Trophoblast cell (in vitro differentiated cells and primary cell): ENCODE data around the gene ULK4.

Experiments used
- DNase-seq, 2 donors: peaks; one replicate each; pipeline ENCODE4 v3.0.0-alpha.2; 2016
- H2AFZ ChIP-seq: 2 replicates; pipeline ENCODE4 v1.6.1; 2013; ENCODE audit warnings: low read length, moderate library complexity, mild to moderate bottlenecking; ENCODE audit not compliant: insufficient read depth, poor library complexity
- H2AK5ac ChIP-seq: 2 replicates; pipeline ENCODE4 v1.6.1; 2013; ENCODE audit warnings: mild to moderate bottlenecking, low read length
- H2BK120ac ChIP-seq: 2 replicates; pipeline ENCODE4 v1.6.1; 2013; ENCODE audit warnings: low read length, mild to moderate bottlenecking, moderate library complexity; ENCODE audit not compliant: insufficient read depth, poor library complexity
- H2BK12ac ChIP-seq: 2 replicates; pipeline ENCODE4 v1.6.1; 2013; ENCODE audit warnings: mild to moderate bottlenecking, low read length, moderate library complexity
- H2BK5ac ChIP-seq: 2 replicates; pipeline ENCODE4 v1.6.1; 2013; ENCODE audit warnings: low read length, low read depth, moderate library complexity, mild to moderate bottlenecking; ENCODE audit not compliant: poor library complexity
- H3K14ac ChIP-seq: 2 replicates; pipeline ENCODE4 v1.6.1; 2013; ENCODE audit warnings: mild to moderate bottlenecking, low read length
- H3K18ac ChIP-seq: 2 replicates; pipeline ENCODE4 v1.6.1; 2013; ENCODE audit warnings: mild to moderate bottlenecking, low read length
- H3K23ac ChIP-seq: 2 replicates; pipeline ENCODE4 v1.6.1; 2013; ENCODE audit warnings: low read length
- H3K27ac ChIP-seq: 2 replicates; pipeline ENCODE4 v1.5.1; 2013; ENCODE audit warnings: low read depth, mild to moderate bottlenecking, inconsistent platforms, low read length, moderate library complexity
- H3K27me3 ChIP-seq: 2 replicates; pipeline ENCODE4 v1.6.1; 2013; ENCODE audit warnings: inconsistent platforms, mild to moderate bottlenecking, low read length, moderate library complexity; ENCODE audit not compliant: insufficient read depth
- H3K36me3 ChIP-seq, 2 experiments: 1 replicate in 1 of 2; 2 replicates in 1 of 2; pipeline ENCODE4 v1.6.1; 2013; ENCODE audit warnings: low read length in 2 of 2, mild to moderate bottlenecking in 2 of 2, moderate library complexity in 1 of 2; ENCODE audit not compliant: insufficient read depth in 2 of 2, control insufficient read depth in 1 of 2
- H3K4ac ChIP-seq: 2 replicates; pipeline ENCODE4 v1.6.1; 2013; ENCODE audit warnings: low read depth, mild to moderate bottlenecking, low read length, moderate library complexity
- H3K4me1 ChIP-seq, 2 experiments: 1 replicate in 1 of 2; 2 replicates in 1 of 2; pipeline ENCODE4 v1.6.1; 2013; ENCODE audit warnings: low read length in 2 of 2, mild to moderate bottlenecking in 2 of 2, moderate library complexity in 1 of 2; ENCODE audit not compliant: insufficient read depth in 2 of 2, control insufficient read depth in 1 of 2
- H3K4me2 ChIP-seq: 2 replicates; pipeline ENCODE4 v1.6.1; 2013; ENCODE audit warnings: inconsistent platforms, mild to moderate bottlenecking, low read length, moderate library complexity
- H3K4me3 ChIP-seq: 2 replicates; pipeline ENCODE4 v1.5.1; 2013; ENCODE audit warnings: mild to moderate bottlenecking, low read depth, low read length, inconsistent platforms
- H3K79me1 ChIP-seq: one replicate; pipeline ENCODE4 v1.6.1; 2013; ENCODE audit warnings: low read length
- H3K79me2 ChIP-seq: 2 replicates; pipeline ENCODE4 v1.6.1; 2013; ENCODE audit warnings: low read length, mild to moderate bottlenecking; ENCODE audit not compliant: control insufficient read depth, insufficient read depth, poor library complexity
- H3K9ac ChIP-seq: 2 replicates; pipeline ENCODE4 v1.6.1; 2013; ENCODE audit warnings: mild to moderate bottlenecking, low read length
- H3K9me3 ChIP-seq: 2 replicates; pipeline ENCODE4 v1.6.1; 2013; ENCODE audit warnings: low read depth, mild to moderate bottlenecking, control low read depth, inconsistent platforms, low read length; ENCODE audit not compliant: insufficient read depth
- H4K12ac ChIP-seq: 2 replicates; pipeline ENCODE4 v1.6.1; 2013; ENCODE audit warnings: low read depth, mild to moderate bottlenecking, low read length, moderate library complexity
- H4K8ac ChIP-seq: 2 replicates; pipeline ENCODE4 v1.6.1; 2013; ENCODE audit warnings: low read depth, mild to moderate bottlenecking, low read length, moderate library complexity
- H4K91ac ChIP-seq: one replicate; pipeline ENCODE4 v1.6.1; 2013; ENCODE audit warnings: low read depth, mild to moderate bottlenecking, low read length, moderate library complexity
- WGBS: extraction: QIAGEN DNeasy Blood & Tissue Kit; methylation state at CpG from one replicate; pipeline ENCODE4 v1.1.7; 2013; ENCODE audit warnings: missing lambda C conversion rate; ENCODE audit not compliant: insufficient read length, insufficient coverage; ENCODE audit errors: extremely low coverage; 5-methylcytosine and 5-hydroxymethylcytosine counted together

The ULK4 gene

DNA sequence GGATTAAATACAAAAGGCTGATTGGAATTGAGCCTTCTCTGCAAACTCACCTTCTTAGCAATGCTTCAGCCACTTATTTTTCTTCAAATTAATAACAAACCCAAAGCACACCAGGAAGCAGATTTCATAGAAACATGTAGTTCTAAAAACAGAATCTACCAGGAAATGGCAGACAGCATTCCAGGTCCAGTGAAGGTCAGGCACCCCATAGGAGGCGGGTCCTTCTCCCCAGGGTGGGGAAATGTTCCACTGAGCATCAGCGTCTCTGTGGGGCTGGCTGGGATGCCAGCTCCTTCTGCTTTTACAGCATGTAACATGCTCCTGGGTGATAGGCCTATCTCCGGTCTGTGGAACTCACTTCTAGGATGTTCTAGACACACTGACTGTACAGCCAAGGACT lies 713.4 kb downstream of the ULK4 start:
- Histone ChIP-seq H2AK5ac (no peak overlapping the region), H3K4me1 (peaks cover 0 to 5% of the 10 kb centered on the region in 2 experiments), H4K91ac (no peak overlapping the region), H3K23ac (no peak overlapping the region), H3K4ac (no peak overlapping the region), H2BK12ac (no peak overlapping the region), H3K79me2 (no peaks in the 10 kb centered on the region), H3K27me3 (no peaks in the 10 kb centered on the region), H3K9me3 (no peaks in the 10 kb centered on the region), H2BK5ac (no peak overlapping the region), H3K27ac (no peak overlapping the region), H2BK120ac (no peak overlapping the region), H3K14ac (no peak overlapping the region), H3K4me3 (no peak overlapping the region), H2AFZ (no peak overlapping the region), H3K18ac (no peak overlapping the region), H3K4me2 (no peak overlapping the region), H3K36me3 (peaks cover 1 to 16% of the 10 kb centered on the region in 2 experiments), H4K8ac (no peak overlapping the region), H4K12ac (no peak overlapping the region), H3K79me1 (peaks cover 2% of the 10 kb centered on the region), H3K9ac (no peak overlapping the region)
- WGBS, result no CpG with 5 or more reads among the region's 3 CpGs
- DNase-seq, result no peak

DNA sequence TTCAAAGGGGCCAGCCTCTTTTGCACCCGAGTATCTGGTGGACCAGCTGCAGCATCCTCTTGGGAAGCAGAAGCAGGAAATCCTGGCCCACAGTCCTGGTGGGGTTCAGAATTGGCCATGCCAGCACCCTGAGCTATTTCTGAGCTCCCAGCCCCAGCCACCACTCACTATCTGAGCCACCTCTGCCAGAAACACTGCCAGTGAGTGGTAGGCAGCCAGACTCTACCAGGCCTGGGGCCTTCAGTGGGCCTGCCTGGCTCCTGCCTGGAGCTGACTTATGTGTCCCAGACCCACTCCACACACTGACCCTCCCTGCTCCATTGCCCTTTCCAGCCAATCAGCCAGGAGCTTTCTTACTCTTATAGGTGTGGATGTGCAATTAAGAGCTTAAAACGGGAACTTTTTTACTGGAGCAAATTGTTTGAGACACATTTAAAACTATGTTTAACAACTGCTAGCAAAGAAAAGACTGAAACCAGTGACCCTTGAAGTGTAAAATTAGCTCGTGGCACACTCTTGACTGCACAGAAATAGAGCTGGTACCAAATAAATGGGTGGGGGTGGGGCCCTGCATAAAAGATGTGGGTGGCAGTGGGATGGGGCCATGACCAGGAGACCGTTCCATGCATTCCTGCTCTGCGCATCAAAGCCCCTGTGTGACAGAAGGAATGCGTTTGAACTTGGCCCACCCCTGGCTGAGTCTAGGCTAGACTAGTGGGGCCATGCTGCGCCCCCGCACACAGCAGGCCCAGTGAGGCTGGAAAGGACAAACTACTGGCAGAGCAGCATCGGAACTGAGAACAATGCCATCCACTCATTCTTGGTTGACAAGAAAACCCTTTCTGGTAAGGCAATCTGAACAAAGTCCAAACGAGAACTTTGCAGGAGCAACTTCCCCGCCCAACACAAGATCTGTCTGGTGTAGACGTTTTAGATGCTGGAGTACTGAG lies 714.6 kb downstream of the ULK4 start:
- Histone ChIP-seq H3K23ac (no peak overlapping the region), H2BK12ac (no peak overlapping the region), H3K79me2 (no peaks in the 10 kb centered on the region), H3K27ac (no peak overlapping the region), H2BK5ac (no peak overlapping the region), H3K36me3 (peaks cover 2 to 21% of the 10 kb centered on the region in 2 experiments), H3K4me2 (no peak overlapping the region), H4K91ac (no peak overlapping the region), H3K18ac (no peak overlapping the region), H3K79me1 (peaks cover 2% of the 10 kb centered on the region), H3K27me3 (no peaks in the 10 kb centered on the region), H3K4me3 (no peak overlapping the region), H4K12ac (peak overlapping the region; percentile 7), H3K14ac (no peak overlapping the region), H2BK120ac (no peak overlapping the region), H4K8ac (no peak overlapping the region), H3K4ac (no peak overlapping the region), H3K4me1 (peaks cover 0 to 5% of the 10 kb centered on the region in 2 experiments), H2AFZ (no peak overlapping the region), H2AK5ac (no peak overlapping the region), H3K9ac (no peak overlapping the region), H3K9me3 (no peaks in the 10 kb centered on the region)
- no peak for DNase-seq
- no CpG with 5 or more reads among the region's 12 CpGs for WGBS

- Histone ChIP-seq H3K4me1 (peaks cover 0 to 5% of the 10 kb centered on the region in 2 experiments), H3K23ac (no peak overlapping the region), H3K27ac (no peak overlapping the region), H2AFZ (no peak overlapping the region), H3K18ac (no peak overlapping the region), H3K9ac (no peak overlapping the region), H3K4ac (no peak overlapping the region), H3K9me3 (no peaks in the 10 kb centered on the region), H4K91ac (no peak overlapping the region), H3K4me2 (no peak overlapping the region), H4K12ac (peak overlapping the region; percentile 35), H2BK120ac (no peak overlapping the region), H3K14ac (no peak overlapping the region), H2AK5ac (no peak overlapping the region), H3K79me2 (no peaks in the 10 kb centered on the region), H3K27me3 (no peaks in the 10 kb centered on the region), H3K4me3 (no peak overlapping the region), H3K36me3 (peaks cover 4 to 26% of the 10 kb centered on the region in 2 experiments), H3K79me1 (peaks cover 2% of the 10 kb centered on the region), H4K8ac (no peak overlapping the region), H2BK12ac (no peak overlapping the region), H2BK5ac (peak overlapping the region; percentile 19)
- DNase-seq, result no peak
- WGBS, result no CpG with 5 or more reads among the region's 6 CpGs
These were observed 717.1 kb downstream of the ULK4 start for GRCh38 chr3:41244620-41245336.

DNA sequence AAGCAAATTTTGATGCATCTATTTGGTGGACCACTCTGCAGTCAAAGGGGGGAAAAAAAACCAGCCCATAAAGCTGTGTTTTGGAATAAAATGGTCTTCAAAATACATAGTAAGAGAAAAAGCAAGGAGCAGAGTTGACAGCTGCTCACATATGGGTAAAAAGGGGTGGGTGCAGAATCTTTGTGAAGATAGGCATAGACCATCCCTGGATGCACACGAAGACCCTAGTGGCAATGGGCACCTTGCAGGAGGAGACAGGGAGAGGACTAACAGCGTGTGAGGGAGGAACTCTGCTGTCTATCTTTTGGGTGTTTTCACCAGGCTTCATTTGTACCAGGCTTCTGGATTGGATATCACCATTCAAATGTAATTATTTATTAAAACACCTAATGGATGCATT lies 718.7 kb downstream of the ULK4 start:
- peaks cover 2 to 11% of the 10 kb centered on the region in 2 experiments for H3K4me1 ChIP-seq
- no peak overlapping the region for H3K27ac ChIP-seq
- H3K4ac ChIP-seq, result no peak overlapping the region
- H4K8ac ChIP-seq, result no peak overlapping the region
- H2BK120ac ChIP-seq, result no peak overlapping the region
- no peaks in the 10 kb centered on the region for H3K27me3 ChIP-seq
- H3K4me2 ChIP-seq, result no peak overlapping the region
- no peak overlapping the region for H4K12ac ChIP-seq
- H2BK5ac ChIP-seq, result no peak overlapping the region
- no peak overlapping the region for H3K18ac ChIP-seq
- no peak overlapping the region for H3K9ac ChIP-seq
- peaks cover 2% of the 10 kb centered on the region for H3K79me1 ChIP-seq
- H3K14ac ChIP-seq, result no peak overlapping the region
- peaks cover 6 to 36% of the 10 kb centered on the region in 2 experiments for H3K36me3 ChIP-seq
- no peak overlapping the region for H3K23ac ChIP-seq
- DNase-seq, result no peak
- H3K4me3 ChIP-seq, result no peak overlapping the region
- H4K91ac ChIP-seq, result no peak overlapping the region
- no CpG with 5 or more reads among the region's 2 CpGs for WGBS
- H2AK5ac ChIP-seq, result no peak overlapping the region
- no peak overlapping the region for H2AFZ ChIP-seq
- no peak overlapping the region for H2BK12ac ChIP-seq
- H3K79me2 ChIP-seq, result no peaks in the 10 kb centered on the region
- H3K9me3 ChIP-seq, result no peaks in the 10 kb centered on the region
